Muscle of back (tissue), 11 donors: ENCODE results near the gene SMYD3. TPM values are rescaled to one million over a fixed set of nuclear protein-coding genes. Genes with fewer than 3 reads are reported as not detected.
A peak's percentile ranks its signal among the peaks of the same experiment; 100 is the strongest.
"Not testable (repeated sequence)": the region's sequence is repeated elsewhere in the genome, so short reads cannot be mapped to it uniquely, and the experiment has no call there.

Experiments
- DNase-seq, 3 donors: peaks; one replicate each; pipeline versions ENCODE4 v3.0.0 to v3.0.0-alpha.2; 2013
- polyA plus RNA-seq, 10 donors: library from polyadenylated mRNA; unstranded; fragments of 120-200 nt; gene quantifications; one replicate each; pipeline ENCODE4 v1.2.1, GENCODE V29; 2013; ENCODE audit not compliant: insufficient read length in 10 of 10

The SMYD3 gene
- polyA plus RNA-seq, 10 donors: 7.0 to 11.3 (median 9.9) TPM

GRCh38 chr1:245807954-245808719 is 698.9 kb downstream of the SMYD3 start:
- no peak for DNase-seq

- no peak for DNase-seq
These were observed 699.8 kb downstream of the SMYD3 start for GRCh38 chr1:245807306-245807705.

- no peak for DNase-seq
These were observed 701.5 kb downstream of the SMYD3 start for GRCh38 chr1:245805532-245805931.

GRCh38 chr1:245804696-245805095 is 702.4 kb downstream of the SMYD3 start:
- no peak for DNase-seq

GRCh38 chr1:245803666-245804037 is 703.4 kb downstream of the SMYD3 start:
- no peak for DNase-seq

GRCh38 chr1:245802941-245803665 is 704.0 kb downstream of the SMYD3 start:
- no peak for DNase-seq

GRCh38 chr1:245800901-245801605 is 706.0 kb downstream of the SMYD3 start:
- DNase-seq: no peak

- DNase-seq: no peak
These were observed 708.7 kb downstream of the SMYD3 start for GRCh38 chr1:245798349-245798711.

GRCh38 chr1:245797592-245798348 is 709.3 kb downstream of the SMYD3 start:
- no peak for DNase-seq

GRCh38 chr1:245791410-245792312 is 715.4 kb downstream of the SMYD3 start:
- no peak for DNase-seq

GRCh38 chr1:245790441-245790840 is 716.6 kb downstream of the SMYD3 start:
- peak in 1 of 3 donors; percentile 54 for DNase-seq

- DNase-seq: no peak
These were observed 718.2 kb downstream of the SMYD3 start for GRCh38 chr1:245788886-245789285.

GRCh38 chr1:245788269-245788668 is 718.8 kb downstream of the SMYD3 start:
- DNase-seq: peak; percentile 29 to 91 (median 55)

GRCh38 chr1:245786948-245787347 is 720.1 kb downstream of the SMYD3 start:
- DNase-seq: no peak

GRCh38 chr1:245779797-245780755 is 727.0 kb downstream of the SMYD3 start:
- no peak for DNase-seq

GRCh38 chr1:245777752-245778151 is 729.3 kb downstream of the SMYD3 start:
- no peak for DNase-seq

- no peak for DNase-seq
These were observed 730.3 kb downstream of the SMYD3 start for GRCh38 chr1:245776694-245777332.

GRCh38 chr1:245776139-245776538 is 730.9 kb downstream of the SMYD3 start:
- DNase-seq: no peak

GRCh38 chr1:245774931-245775330 is 732.1 kb downstream of the SMYD3 start:
- not testable (repeated sequence) for DNase-seq
